Liver (tissue), 9 donors: ENCODE measurements around the gene EHF. TPM values are rescaled to one million over a fixed set of nuclear protein-coding genes. Genes with fewer than 3 reads are reported as not detected.

Experiments
- DNase-seq: peaks from one replicate; pipeline ENCODE4 v3.0.0-alpha.2; 2017; ENCODE audit warnings: low spot score
- H3K27ac ChIP-seq, 2 donors: one replicate each; pipeline ENCODE4 v1.7.0; 2013; ENCODE audit warnings: inconsistent platforms in 2 of 2, low read length in 2 of 2, control low read depth in 1 of 2, low read depth in 1 of 2, mild to moderate bottlenecking in 1 of 2
- H3K27me3 ChIP-seq, 4 donors: one replicate each; pipeline versions ENCODE4 v1.6.1 to v1.7.0; 2013; ENCODE audit warnings: low read length in 3 of 4, inconsistent platforms in 1 of 4, mild to moderate bottlenecking in 1 of 4, moderate library complexity in 1 of 4; ENCODE audit not compliant: control insufficient read depth in 4 of 4, insufficient read depth in 4 of 4
- H3K36me3 ChIP-seq, 4 donors: one replicate each; pipeline versions ENCODE4 v1.6.1 to v1.7.0; 2013; ENCODE audit warnings: low read length in 3 of 4, mild to moderate bottlenecking in 3 of 4, low read depth in 1 of 4, moderate library complexity in 1 of 4; ENCODE audit not compliant: control insufficient read depth in 4 of 4, insufficient read depth in 3 of 4
- H3K4me1 ChIP-seq, 4 donors: one replicate each; pipeline versions ENCODE4 v1.6.1 to v1.7.0; 2013; ENCODE audit warnings: low read length in 3 of 4, mild to moderate bottlenecking in 3 of 4, moderate library complexity in 1 of 4; ENCODE audit not compliant: control insufficient read depth in 4 of 4, insufficient read depth in 4 of 4
- H3K4me3 ChIP-seq, 3 donors: one replicate each; pipeline versions ENCODE4 v1.6.1 to v1.7.0; 2013; ENCODE audit warnings: low read length in 3 of 3, control low read depth in 1 of 3, low read depth in 1 of 3, mild to moderate bottlenecking in 1 of 3
- H3K9ac ChIP-seq, 2 donors: one replicate each; pipeline ENCODE4 v1.7.0; 2013; ENCODE audit warnings: low read length in 2 of 2, mild to moderate bottlenecking in 2 of 2, moderate library complexity in 2 of 2, control low read depth in 1 of 2, low read depth in 1 of 2
- H3K9me3 ChIP-seq, 4 donors: one replicate each; pipeline versions ENCODE4 v1.6.1 to v1.7.0; 2013; ENCODE audit warnings: low read length in 3 of 4; ENCODE audit not compliant: control insufficient read depth in 4 of 4
- EGR1 ChIP-seq, 2 donors: IDR thresholded peaks; 2 replicates each; pipeline ENCODE4 v1.6.1; 2016 to 2018; ENCODE audit warnings: antibody characterized with exemption in 2 of 2, low read depth in 2 of 2
- GABPA ChIP-seq, 2 donors: IDR thresholded peaks in 1 of 2; conservative IDR thresholded peaks in 1 of 2; 2 replicates each; pipeline ENCODE4 v1.6.1; 2016; ENCODE audit warnings: antibody characterized with exemption in 2 of 2, mild to moderate bottlenecking in 1 of 2, moderate library complexity in 1 of 2
- HNF4G ChIP-seq: IDR thresholded peaks from 2 replicates; pipeline ENCODE4 v1.6.1; 2016; ENCODE audit warnings: antibody characterized with exemption
- JUND ChIP-seq, 2 donors: IDR thresholded peaks; 2 replicates each; pipeline ENCODE4 v1.6.1; 2016; ENCODE audit warnings: antibody characterized with exemption in 2 of 2
- RXRA ChIP-seq, 2 donors: IDR thresholded peaks; 2 replicates each; pipeline ENCODE4 v1.6.1; 2017 to 2018; ENCODE audit warnings: antibody characterized with exemption in 2 of 2, mild to moderate bottlenecking in 1 of 2
- SP1 ChIP-seq: IDR thresholded peaks from 2 replicates; pipeline ENCODE4 v1.6.1; 2018; ENCODE audit warnings: antibody characterized with exemption, mild to moderate bottlenecking
- TAF1 ChIP-seq: conservative IDR thresholded peaks from 2 replicates; pipeline ENCODE4 v1.6.1; 2016; ENCODE audit warnings: antibody characterized with exemption, mild to moderate bottlenecking
- YY1 ChIP-seq: IDR thresholded peaks from 2 replicates; pipeline ENCODE4 v1.6.1; 2016; ENCODE audit warnings: antibody characterized with exemption, mild to moderate bottlenecking
- WGBS: extraction: QIAGEN DNeasy Blood & Tissue Kit; methylation state at CpG from one replicate; pipeline ENCODE4 v1.1.7; 2013; 5-methylcytosine and 5-hydroxymethylcytosine counted together
- polyA plus RNA-seq, 2 donors: library from polyadenylated mRNA; stranded (reverse) in 1 of 2; unstranded in 1 of 2; fragments of 200-250 nt in 1 of 2; fragments of >200 nt in 1 of 2; fragmentation: Nextera tagmentation in 1 of 2; extraction: Ambion mirVana in 1 of 2; gene quantifications; one replicate each; pipeline versions ENCODE4 v1.2.1 to v1.2.3, GENCODE V29; 2013 to 2015
- total RNA-seq, 2 donors: library from RNA; depleted of rRNA; stranded (reverse); fragments of >200 nt; gene quantifications; one replicate each; pipeline ENCODE4 v1.2.3, GENCODE V29; 2014
- TF ChIP-seq, protein P1 (sequence below): IDR thresholded peaks from 2 replicates; pipeline ENCODE4 v1.6.1; 2016; ENCODE audit warnings: antibody characterized with exemption
- TF ChIP-seq, protein P2 (sequence below): IDR thresholded peaks from 2 replicates; pipeline ENCODE4 v1.6.1; 2016; ENCODE audit warnings: antibody characterized with exemption
- donor health status: healthy.
- donor health status: healthy.
- donor health status: healthy.
- donor health status: healthy.
- donor health status: healthy.

The EHF gene
- total and polyA plus RNA-seq, 4 donors = 0.85 to 5.9 (median 2.6) TPM

DNA sequence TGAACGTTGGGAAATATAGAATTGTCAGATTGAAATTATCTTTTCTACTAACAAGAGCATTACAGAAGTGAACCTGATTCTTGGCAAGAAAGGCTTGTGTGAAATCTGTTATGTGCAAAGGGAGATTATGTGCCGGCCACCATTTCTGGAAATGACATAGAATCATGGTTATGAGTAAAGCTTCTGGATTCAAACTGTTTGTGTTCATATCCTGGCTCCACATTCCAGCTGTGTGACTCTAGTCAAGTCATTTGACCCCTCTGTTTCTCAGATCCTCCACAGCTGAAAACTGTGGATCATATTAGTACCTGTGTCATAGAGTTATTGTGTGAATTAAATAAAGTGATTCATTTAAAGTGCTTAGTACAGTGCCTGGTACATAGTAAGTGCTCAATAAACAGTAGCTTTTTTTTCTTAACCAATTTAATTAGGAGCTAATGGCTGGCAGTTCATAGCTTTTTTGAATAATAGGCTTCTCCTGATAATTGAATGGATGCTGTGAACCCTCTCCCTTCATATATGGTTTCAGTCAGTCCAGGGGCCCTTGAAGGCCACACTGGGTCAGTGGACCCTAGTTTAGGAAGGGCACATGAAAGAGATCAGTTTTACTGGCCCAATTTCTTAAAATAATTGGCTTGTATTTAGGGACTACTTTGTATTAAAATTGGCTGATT lies 34.6 kb downstream of the EHF start:
- H3K27ac ChIP-seq = peak overlapping the region; percentile 81 to 92
- DNase-seq = no peak
- H3K4me3 ChIP-seq = no peak overlapping the region
- H3K27me3 ChIP-seq = no peaks in the 10 kb centered on the region
- H3K9me3 ChIP-seq = no peaks in the 10 kb centered on the region
- H3K36me3 ChIP-seq = no peaks in the 10 kb centered on the region
- 45% methylated on average over 2 of the region's 2 CpGs for WGBS
- H3K4me1 ChIP-seq = peaks cover 2 to 24% (median 17%) of the 10 kb centered on the region in 4 donors
- no peak overlapping the region for H3K9ac ChIP-seq
- TF ChIP-seq TAF1 (no peak), HNF4G (peak; percentile 0)

DNA sequence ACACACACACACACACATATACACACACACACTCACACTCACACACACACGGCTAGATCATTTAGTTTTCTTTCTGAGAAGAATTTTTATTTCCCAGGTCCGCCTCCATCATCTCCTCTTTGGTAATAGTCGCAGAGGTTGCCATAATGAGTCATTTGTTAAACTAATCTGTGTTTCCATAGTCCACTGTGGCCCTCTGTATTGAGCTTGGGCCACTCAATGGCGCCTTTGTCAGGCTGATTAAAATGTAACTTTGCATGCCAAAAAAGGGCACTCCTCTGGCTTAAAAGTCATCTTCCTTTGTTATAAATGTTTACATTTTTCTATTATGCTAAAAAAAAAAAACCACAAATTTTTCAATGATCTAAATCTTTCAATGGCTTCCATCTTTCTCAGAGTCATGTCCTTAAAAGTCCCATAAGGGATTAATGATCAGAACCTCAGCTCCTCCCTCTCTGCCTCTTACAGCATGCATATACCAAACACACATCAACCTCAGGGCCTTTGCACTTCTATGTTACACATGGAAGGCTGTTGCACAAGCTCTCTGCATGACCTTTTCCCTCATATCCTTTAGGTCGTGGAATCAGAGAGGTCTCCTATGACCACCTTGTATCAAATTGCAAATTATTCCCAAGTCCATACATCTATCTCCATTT lies 35.3 kb downstream of the EHF start:
- DNase-seq = no peak
- 78% methylated on average over 5 of the region's 5 CpGs for WGBS
- Histone ChIP-seq H3K4me1 (peaks cover 2 to 24% (median 17%) of the 10 kb centered on the region in 4 donors), H3K36me3 (no peaks in the 10 kb centered on the region), H3K9ac (no peak overlapping the region), H3K4me3 (no peak overlapping the region), H3K27me3 (no peaks in the 10 kb centered on the region), H3K9me3 (no peaks in the 10 kb centered on the region), H3K27ac (no peak overlapping the region)
- TF ChIP-seq SP1 (no peak), JUND (IDR thresholded peaks at IDR 0.05) (peak in 1 of 2 donors; percentile 16), EGR1 (IDR thresholded peaks at IDR 0.05; ENCODE audit: low read depth in 2 of 2) (no peak), YY1 (no peak), RXRA (IDR thresholded peaks at IDR 0.05) (peak in 1 of 2 donors; percentile 12), GABPA (IDR thresholded peaks at IDR 0.05 in 1 of 2, conservative IDR thresholded peaks at IDR 0.05 in 1 of 2) (no peak)

DNA sequence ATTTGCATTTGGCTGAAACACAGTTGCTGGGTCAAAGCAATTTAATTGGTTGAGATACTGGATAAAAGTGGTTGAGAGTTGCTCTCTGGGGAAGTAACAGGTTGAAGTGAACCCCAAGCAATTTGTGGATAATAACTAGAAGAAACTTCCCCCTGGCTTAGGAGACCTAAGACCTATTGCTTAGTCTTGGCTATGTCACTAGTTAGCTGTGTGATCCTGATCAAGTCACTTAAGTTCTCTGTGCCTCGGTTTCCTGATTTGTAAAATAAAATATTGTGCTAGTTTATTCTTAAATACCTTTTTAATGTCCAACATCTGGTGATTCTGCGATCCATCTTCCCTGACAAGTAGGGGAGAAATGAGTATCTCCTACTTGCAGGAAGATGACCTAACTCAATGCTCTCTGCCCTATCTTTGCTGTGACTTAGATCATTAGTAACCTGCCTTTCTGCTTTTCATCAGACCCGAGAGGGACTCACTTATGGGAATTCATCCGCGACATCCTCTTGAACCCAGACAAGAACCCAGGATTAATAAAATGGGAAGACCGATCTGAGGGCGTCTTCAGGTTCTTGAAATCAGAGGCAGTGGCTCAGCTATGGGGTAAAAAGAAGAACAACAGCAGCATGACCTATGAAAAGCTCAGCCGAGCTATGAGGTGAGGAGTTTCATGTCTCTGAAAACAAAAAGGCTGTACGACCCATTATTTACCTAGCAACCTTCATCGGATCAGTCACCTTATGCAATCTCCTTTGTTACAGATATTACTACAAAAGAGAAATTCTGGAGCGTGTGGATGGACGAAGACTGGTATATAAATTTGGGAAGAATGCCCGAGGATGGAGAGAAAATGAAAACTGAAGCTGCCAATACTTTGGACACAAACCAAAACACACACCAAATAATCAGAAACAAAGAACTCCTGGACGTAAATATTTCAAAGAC lies 37.5 kb downstream of the EHF start:
- no peak for DNase-seq
- peaks cover 2 to 21% (median 15%) of the 10 kb centered on the region in 4 donors for H3K4me1 ChIP-seq
- 86% methylated on average over 14 of the region's 14 CpGs for WGBS
- H3K9me3 ChIP-seq = no peaks in the 10 kb centered on the region
- no peak overlapping the region for H3K27ac ChIP-seq
- no peaks in the 10 kb centered on the region for H3K36me3 ChIP-seq
- H3K4me3 ChIP-seq = no peak overlapping the region
- no peaks in the 10 kb centered on the region for H3K27me3 ChIP-seq
- TF ChIP-seq, protein P1, sequence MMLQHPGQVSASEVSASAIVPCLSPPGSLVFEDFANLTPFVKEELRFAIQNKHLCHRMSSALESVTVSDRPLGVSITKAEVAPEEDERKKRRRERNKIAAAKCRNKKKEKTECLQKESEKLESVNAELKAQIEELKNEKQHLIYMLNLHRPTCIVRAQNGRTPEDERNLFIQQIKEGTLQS = no peak
- TF ChIP-seq YY1 (no peak), JUND (IDR thresholded peaks at IDR 0.05) (no peak)
- TF ChIP-seq, protein P2, sequence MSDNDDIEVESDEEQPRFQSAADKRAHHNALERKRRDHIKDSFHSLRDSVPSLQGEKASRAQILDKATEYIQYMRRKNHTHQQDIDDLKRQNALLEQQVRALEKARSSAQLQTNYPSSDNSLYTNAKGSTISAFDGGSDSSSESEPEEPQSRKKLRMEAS = no peak
- no peak overlapping the region for H3K9ac ChIP-seq
